ENCODE measurements around the gene GNB2.
"Not testable (repeated sequence)": the region's sequence is repeated elsewhere in the genome, so short reads cannot be mapped to it uniquely, and the experiment has no call there.

Gene GNB2

GRCh38 chr7:100667331-100668068 is 6.0 kb upstream of the GNB2 start:
- Histone ChIP-seq H3K4me2 (ENCODE audit: low read length) (no peak overlapping the region), H3K9ac (ENCODE audit: low read length) (no peak overlapping the region), H3K36me3 (ENCODE audit: insufficient read depth, low read length) (no peaks in the 10 kb centered on the region), H3K79me2 (ENCODE audit: insufficient read depth, low read length) (no peaks in the 10 kb centered on the region), H3K9me2 (ENCODE audit: low read depth, low read length) (no peaks in the 10 kb centered on the region), H4K20me1 (ENCODE audit: insufficient read depth, low read length) (no peaks in the 10 kb centered on the region), H2AFZ (ENCODE audit: low read length) (no peak overlapping the region), H3F3A (ENCODE audit: insufficient read depth, low read length) (no peaks in the 10 kb centered on the region), H3K27me3 (ENCODE audit: insufficient read depth, low read length) (no peaks in the 10 kb centered on the region), H3K4me3 (ENCODE audit: low read depth, low read length, poor library complexity, severe bottlenecking) (no peak overlapping the region), H3K4me1 (ENCODE audit: insufficient read depth, low read length, severe bottlenecking) (no peaks in the 10 kb centered on the region), H3K9me3 (ENCODE audit: low read length) (no peaks in the 10 kb centered on the region), H3K27ac (ENCODE audit: low read depth, low read length, poor library complexity, severe bottlenecking) (no peak overlapping the region)
- TF ChIP-seq EZH2 (IDR thresholded peaks at IDR 0.05; ENCODE audit: borderline replicate concordance, low read length): no peak
- TF ChIP-seq, protein P1, sequence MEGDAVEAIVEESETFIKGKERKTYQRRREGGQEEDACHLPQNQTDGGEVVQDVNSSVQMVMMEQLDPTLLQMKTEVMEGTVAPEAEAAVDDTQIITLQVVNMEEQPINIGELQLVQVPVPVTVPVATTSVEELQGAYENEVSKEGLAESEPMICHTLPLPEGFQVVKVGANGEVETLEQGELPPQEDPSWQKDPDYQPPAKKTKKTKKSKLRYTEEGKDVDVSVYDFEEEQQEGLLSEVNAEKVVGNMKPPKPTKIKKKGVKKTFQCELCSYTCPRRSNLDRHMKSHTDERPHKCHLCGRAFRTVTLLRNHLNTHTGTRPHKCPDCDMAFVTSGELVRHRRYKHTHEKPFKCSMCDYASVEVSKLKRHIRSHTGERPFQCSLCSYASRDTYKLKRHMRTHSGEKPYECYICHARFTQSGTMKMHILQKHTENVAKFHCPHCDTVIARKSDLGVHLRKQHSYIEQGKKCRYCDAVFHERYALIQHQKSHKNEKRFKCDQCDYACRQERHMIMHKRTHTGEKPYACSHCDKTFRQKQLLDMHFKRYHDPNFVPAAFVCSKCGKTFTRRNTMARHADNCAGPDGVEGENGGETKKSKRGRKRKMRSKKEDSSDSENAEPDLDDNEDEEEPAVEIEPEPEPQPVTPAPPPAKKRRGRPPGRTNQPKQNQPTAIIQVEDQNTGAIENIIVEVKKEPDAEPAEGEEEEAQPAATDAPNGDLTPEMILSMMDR (IDR thresholded peaks at IDR 0.05; ENCODE audit: low read length): no peak

GRCh38 chr7:100668069-100668449 is 5.5 kb upstream of the GNB2 start:
- TF ChIP-seq, protein P1 (IDR thresholded peaks at IDR 0.05; ENCODE audit: low read length): no peak
- TF ChIP-seq EZH2 (IDR thresholded peaks at IDR 0.05; ENCODE audit: borderline replicate concordance, low read length): no peak
- no peak overlapping the region for H3K4me3 ChIP-seq (ENCODE audit: low read depth, low read length, poor library complexity, severe bottlenecking)
- H3K9me2 ChIP-seq (ENCODE audit: low read depth, low read length): no peaks in the 10 kb centered on the region
- H3K36me3 ChIP-seq (ENCODE audit: insufficient read depth, low read length): no peaks in the 10 kb centered on the region
- H4K20me1 ChIP-seq (ENCODE audit: insufficient read depth, low read length): no peaks in the 10 kb centered on the region
- H3K9ac ChIP-seq (ENCODE audit: low read length): no peak overlapping the region
- H2AFZ ChIP-seq (ENCODE audit: low read length): no peak overlapping the region
- H3K4me2 ChIP-seq (ENCODE audit: low read length): no peak overlapping the region
- peaks cover 4% of the 10 kb centered on the region for H3K4me1 ChIP-seq (ENCODE audit: insufficient read depth, low read length, severe bottlenecking)
- H3K9me3 ChIP-seq (ENCODE audit: low read length): no peaks in the 10 kb centered on the region
- no peak overlapping the region for H3K27ac ChIP-seq (ENCODE audit: low read depth, low read length, poor library complexity, severe bottlenecking)
- H3K27me3 ChIP-seq (ENCODE audit: insufficient read depth, low read length): no peaks in the 10 kb centered on the region
- no peaks in the 10 kb centered on the region for H3K79me2 ChIP-seq (ENCODE audit: insufficient read depth, low read length)
- no peaks in the 10 kb centered on the region for H3F3A ChIP-seq (ENCODE audit: insufficient read depth, low read length)

- H3K9ac ChIP-seq (ENCODE audit: low read length); H3K4me1 ChIP-seq (ENCODE audit: insufficient read depth, low read length, severe bottlenecking); H4K20me1 ChIP-seq (ENCODE audit: insufficient read depth, low read length); H3K4me3 ChIP-seq (ENCODE audit: low read depth, low read length, poor library complexity, severe bottlenecking); H3K9me2 ChIP-seq (ENCODE audit: low read depth, low read length); H3K9me3 ChIP-seq (ENCODE audit: low read length); H3F3A ChIP-seq (ENCODE audit: insufficient read depth, low read length); H3K4me2 ChIP-seq (ENCODE audit: low read length); H3K36me3 ChIP-seq (ENCODE audit: insufficient read depth, low read length); H3K27ac ChIP-seq (ENCODE audit: low read depth, low read length, poor library complexity, severe bottlenecking); H3K27me3 ChIP-seq (ENCODE audit: insufficient read depth, low read length); H3K79me2 ChIP-seq (ENCODE audit: insufficient read depth, low read length); H2AFZ ChIP-seq (ENCODE audit: low read length): not testable (repeated sequence)
Observed at GRCh38 chr7:100669106-100669505, 4.4 kb upstream of the GNB2 start.

DNA sequence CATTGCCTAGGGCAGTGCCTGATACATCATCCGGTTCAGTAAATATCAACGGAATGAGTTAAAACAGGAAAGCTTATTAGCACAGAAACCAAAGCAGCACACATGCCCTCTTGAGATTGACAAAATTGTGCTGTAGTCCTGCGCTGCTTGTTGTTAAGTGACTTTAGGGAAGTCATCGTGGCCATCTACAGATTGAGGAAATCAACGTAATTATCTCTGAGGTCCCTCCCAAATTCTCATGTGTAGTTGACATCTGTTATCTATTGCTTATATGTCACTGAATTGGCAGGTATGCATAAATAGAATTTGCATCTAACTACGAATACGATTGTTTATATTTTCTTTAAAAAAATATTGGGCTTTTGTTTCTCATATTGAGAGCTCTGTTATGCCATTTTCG is 3.5 kb upstream of the GNB2 start:
- Histone ChIP-seq H3K9me3 (ENCODE audit: low read length) (no peaks in the 10 kb centered on the region), H3K36me3 (ENCODE audit: insufficient read depth, low read length) (no peaks in the 10 kb centered on the region), H3K27ac (ENCODE audit: low read depth, low read length, poor library complexity, severe bottlenecking) (no peak overlapping the region), H3K79me2 (ENCODE audit: insufficient read depth, low read length) (peaks cover 6% of the 10 kb centered on the region), H3K4me3 (ENCODE audit: low read depth, low read length, poor library complexity, severe bottlenecking) (no peak overlapping the region), H3K9me2 (ENCODE audit: low read depth, low read length) (no peaks in the 10 kb centered on the region), H3K4me1 (ENCODE audit: insufficient read depth, low read length, severe bottlenecking) (peaks cover 5% of the 10 kb centered on the region), H3F3A (ENCODE audit: insufficient read depth, low read length) (no peaks in the 10 kb centered on the region), H4K20me1 (ENCODE audit: insufficient read depth, low read length) (no peaks in the 10 kb centered on the region), H3K9ac (ENCODE audit: low read length) (no peak overlapping the region), H3K4me2 (ENCODE audit: low read length) (no peak overlapping the region), H2AFZ (ENCODE audit: low read length) (no peak overlapping the region), H3K27me3 (ENCODE audit: insufficient read depth, low read length) (no peaks in the 10 kb centered on the region)
- no peak for TF ChIP-seq EZH2 (IDR thresholded peaks at IDR 0.05; ENCODE audit: borderline replicate concordance, low read length)
- TF ChIP-seq, protein P1 (IDR thresholded peaks at IDR 0.05; ENCODE audit: low read length): no peak
